ENCODE data around the gene OR6B2.

- no peak for TF ChIP-seq POLR2A (IDR thresholded peaks at IDR 0.05; ENCODE audit: low read depth, low read length)
- TF ChIP-seq POLR2AphosphoS5 (IDR thresholded peaks at IDR 0.05; ENCODE audit: low read depth, low read length) = no peak
- TF ChIP-seq TAF1 (IDR thresholded peaks at IDR 0.05; ENCODE audit: borderline replicate concordance, low read depth, low read length) = no peak
Observed at GRCh38 chr2:240069829-240070228, 39.6 kb upstream of the OR6B2 start.

Data from GM12892 (cell line).